Colonic mucosa (tissue), 4 donors: ENCODE results near the gene ATG9A. TPM values are rescaled to one million over a fixed set of nuclear protein-coding genes. Genes with fewer than 3 reads are reported as not detected.

Experiments used
- DNase-seq: peaks from one replicate; pipeline ENCODE4 v3.0.0-alpha.2; 2020
- H3K27ac ChIP-seq: fragments of 200-600 bp; one replicate; pipeline ENCODE4 v1.8.0; 2021
- H3K27me3 ChIP-seq: fragments of 200-600 bp; one replicate; pipeline ENCODE4 v1.8.0; 2021
- H3K36me3 ChIP-seq: fragments of 200-600 bp; one replicate; pipeline ENCODE4 v1.8.0; 2021
- H3K4me1 ChIP-seq: fragments of 200-600 bp; one replicate; pipeline ENCODE4 v1.8.0; 2021; ENCODE audit warnings: mild to moderate bottlenecking
- H3K4me3 ChIP-seq: fragments of 200-600 bp; one replicate; pipeline ENCODE4 v1.8.0; 2021
- H3K9ac ChIP-seq, 2 donors: one replicate each; pipeline ENCODE4 v1.7.0; 2013; ENCODE audit warnings: control low read depth in 2 of 2, low read depth in 2 of 2, low read length in 2 of 2
- H3K9me3 ChIP-seq: fragments of 200-600 bp; one replicate; pipeline ENCODE4 v1.8.0; 2021
- CTCF ChIP-seq: fragments of 200-600 bp; IDR thresholded peaks from one replicate; pipeline ENCODE4 v1.8.0; 2022; ENCODE audit warnings: antibody characterized with exemption, mild to moderate bottlenecking
- intact Hi-C: fragments of 100-400 bp; cut with DNase I; formaldehyde crosslinking; loops from one replicate; pipeline ENCODE4 v1.14.1; 2022
- total RNA-seq, 2 donors: library from RNA; stranded (reverse); fragmentation: NEBNext Ultra II Directional in 1 of 2; extraction: Animal tissue kit (Norgen Biotek cat#: 25700) in 1 of 2; gene quantifications; one replicate each; pipeline ENCODE4 v1.2.1, GENCODE V29; 2021
- donor health status: healthy.
- donor health status: DM: no; HTN: no; CAD: no.
- donor health status: DM: no; HTN: no; CAD: no.

Gene ATG9A
- total RNA-seq, 2 donors from 2014 or later, result 56.4 to 63.8 TPM

GRCh38 chr2:219175486-219175885, 54.0 kb downstream of the ATG9A start:
- Histone ChIP-seq H3K9me3 (no peaks in the 10 kb centered on the region), H3K4me3 (peak overlapping the region; percentile 76), H3K9ac (peak overlapping the region in 1 of 2 donors; percentile 85), H3K27me3 (no peaks in the 10 kb centered on the region), H3K27ac (peak overlapping the region; percentile 100), H3K4me1 (peaks cover 8% of the 10 kb centered on the region), H3K36me3 (peaks cover 11% of the 10 kb centered on the region)
- no peak for TF ChIP-seq CTCF
- DNase-seq, result no peak
- intact Hi-C loops, result no loop called here

DNA sequence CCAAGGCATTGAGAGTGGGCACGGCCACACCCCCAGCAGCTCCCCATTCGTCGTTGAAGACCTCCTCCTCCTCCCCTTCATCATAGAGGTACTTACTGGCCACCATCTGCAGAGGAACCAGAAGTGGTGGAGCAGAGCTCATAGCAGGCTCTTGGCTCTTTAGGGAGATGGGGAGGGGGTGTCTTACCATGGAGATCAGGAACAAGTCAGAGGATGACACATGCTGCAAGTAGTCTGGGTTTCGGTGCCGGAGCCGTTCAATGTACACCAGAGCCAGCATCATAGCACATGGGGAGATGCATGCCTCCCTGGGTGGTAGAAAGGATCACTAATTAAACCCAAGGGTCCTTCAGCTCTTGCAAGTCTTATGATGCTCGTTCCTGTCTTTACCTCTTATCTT, 54.6 kb downstream of the ATG9A start:
- peaks cover 8% of the 10 kb centered on the region for H3K4me1 ChIP-seq
- intact Hi-C loops, result loop anchor here (5.0 kb wide), 1 partner anchor 42 kb away; the partner anchor contains the start of gene ABCB6
- TF ChIP-seq CTCF, result no peak
- H3K4me3 ChIP-seq, result no peak overlapping the region
- no peaks in the 10 kb centered on the region for H3K9me3 ChIP-seq
- no peak overlapping the region for H3K27ac ChIP-seq
- H3K36me3 ChIP-seq, result peaks cover 11% of the 10 kb centered on the region
- DNase-seq, result no peak
- H3K27me3 ChIP-seq, result no peaks in the 10 kb centered on the region
- H3K9ac ChIP-seq, result peak overlapping the region in 1 of 2 donors; percentile 48

- no peak for TF ChIP-seq CTCF
- no peak overlapping the region for H3K4me3 ChIP-seq
- H3K36me3 ChIP-seq, result peaks cover 11% of the 10 kb centered on the region
- no peaks in the 10 kb centered on the region for H3K27me3 ChIP-seq
- no peak overlapping the region for H3K27ac ChIP-seq
- no peaks in the 10 kb centered on the region for H3K9me3 ChIP-seq
- no peak for DNase-seq
- peaks cover 8% of the 10 kb centered on the region for H3K4me1 ChIP-seq
- H3K9ac ChIP-seq, result no peak overlapping the region
- intact Hi-C loops, result loop anchor here (5.0 kb wide), 1 partner anchor 43 kb away; the partner anchor contains the start of gene ABCB6
Measured at GRCh38 chr2:219174146-219174545, 55.3 kb downstream of the ATG9A start.

DNA sequence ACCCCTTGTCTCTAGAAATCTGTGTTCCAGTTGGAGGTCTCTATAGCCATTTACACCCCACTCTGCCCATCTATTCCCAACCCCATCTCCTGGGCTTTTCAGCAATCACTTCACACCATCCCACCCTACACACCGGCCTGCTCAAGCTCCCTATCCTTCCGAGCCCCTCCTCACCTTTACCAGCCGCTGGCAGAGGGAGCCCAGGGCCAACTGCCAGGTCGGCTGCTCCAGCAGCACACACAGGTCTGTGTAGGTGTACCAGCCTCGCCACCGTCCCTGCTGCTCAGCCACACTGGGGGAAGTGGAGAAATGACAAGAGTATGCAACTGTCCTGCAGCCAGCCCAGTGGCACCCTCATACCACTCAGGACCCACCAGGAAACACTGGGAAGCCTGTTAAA, 56.3 kb downstream of the ATG9A start:
- no peak overlapping the region for H3K27ac ChIP-seq
- DNase-seq, result no peak
- no peaks in the 10 kb centered on the region for H3K9me3 ChIP-seq
- peaks cover 8% of the 10 kb centered on the region for H3K4me1 ChIP-seq
- H3K27me3 ChIP-seq, result no peaks in the 10 kb centered on the region
- H3K36me3 ChIP-seq, result peaks cover 11% of the 10 kb centered on the region
- no peak overlapping the region for H3K4me3 ChIP-seq
- intact Hi-C loops, result loop anchor here (5.0 kb wide), 1 partner anchor 44 kb away; the partner anchor contains the start of gene ABCB6
- no peak for TF ChIP-seq CTCF
- no peak overlapping the region for H3K9ac ChIP-seq

GRCh38 chr2:219172231-219173154, 56.9 kb downstream of the ATG9A start:
- no peak overlapping the region for H3K4me3 ChIP-seq
- no peaks in the 10 kb centered on the region for H3K27me3 ChIP-seq
- DNase-seq, result no peak
- no peaks in the 10 kb centered on the region for H3K9me3 ChIP-seq
- no peak overlapping the region for H3K9ac ChIP-seq
- H3K27ac ChIP-seq, result no peak overlapping the region
- H3K36me3 ChIP-seq, result peaks cover 11% of the 10 kb centered on the region
- no peak for TF ChIP-seq CTCF
- H3K4me1 ChIP-seq, result peaks cover 8% of the 10 kb centered on the region
- intact Hi-C loops, result loop anchor here (5.0 kb wide), 1 partner anchor 45 kb away; the partner anchor contains the start of gene ABCB6
